B cell (primary cell): ENCODE data around the gene LRP2.

Experiments used
- CTCF ChIP-seq: fragments of 200-600 bp; IDR thresholded peaks from one replicate; pipeline ENCODE4 v1.8.0; 2022; ENCODE audit warnings: antibody characterized with exemption, mild to moderate bottlenecking
- EZH2 ChIP-seq: IDR thresholded peaks from 2 replicates; pipeline ENCODE4 v1.6.1; 2012; ENCODE audit warnings: borderline replicate concordance, low read depth, mild to moderate bottlenecking, moderate library complexity, low read length; ENCODE audit not compliant: insufficient read depth, poor library complexity, severe bottlenecking

GRCh38 chr2:169351725-169352124, 10.6 kb downstream of the LRP2 start:
- TF ChIP-seq CTCF (no peak), EZH2 (no peak)
